ENCODE results near the gene SSBP3.

Gene SSBP3

DNA sequence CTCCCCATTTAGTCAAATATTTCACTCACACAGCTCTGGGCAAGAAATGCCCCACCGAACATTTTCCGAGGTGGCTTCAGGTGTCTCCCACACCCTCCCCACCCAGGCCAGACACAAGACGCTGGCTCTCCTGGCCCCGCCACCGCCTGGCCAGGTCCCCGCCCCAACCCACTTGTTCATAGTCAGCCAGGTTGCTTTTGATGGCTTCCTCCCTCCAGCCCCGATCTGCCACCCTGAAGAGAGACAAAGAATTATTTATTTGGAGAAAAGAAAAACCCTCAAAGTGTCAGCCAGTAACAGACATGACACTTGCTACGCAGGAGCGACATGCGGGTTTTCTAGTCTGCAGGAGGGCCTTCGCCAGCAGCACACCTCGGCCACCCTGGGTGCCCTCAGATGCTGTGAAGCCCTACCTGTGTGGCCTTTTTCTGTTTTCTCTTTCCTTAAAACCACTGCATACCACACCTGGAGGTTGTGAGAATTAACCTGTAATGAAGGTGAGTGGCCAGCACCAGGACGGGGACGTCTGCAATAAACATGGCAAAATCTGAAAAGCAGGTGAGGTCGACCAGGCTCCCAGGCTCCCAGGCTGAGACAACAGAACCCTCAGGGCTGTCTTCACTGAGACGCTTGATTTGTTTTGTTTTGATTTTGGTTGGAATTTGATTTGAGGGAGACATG, 27.2 kb downstream of the SSBP3 start:
- Histone ChIP-seq H3K27ac (ENCODE audit: low read depth, low read length) (no peak overlapping the region), H3F3A (ENCODE audit: insufficient read depth) (no peaks in the 10 kb centered on the region), H3K9ac (ENCODE audit: low read length) (no peak overlapping the region), H3K9me3 (ENCODE audit: insufficient read depth, low read length) (no peaks in the 10 kb centered on the region), H3K27me3 (ENCODE audit: low read length) (no peaks in the 10 kb centered on the region), H3K36me3 (ENCODE audit: low read length) (no peaks in the 10 kb centered on the region), H3K4me3 (ENCODE audit: insufficient read depth, low read length, poor library complexity, severe bottlenecking) (no peak overlapping the region), H3K79me2 (ENCODE audit: insufficient read depth, low read length) (no peaks in the 10 kb centered on the region), H3K9me2 (replicated peaks; ENCODE audit: insufficient read depth, low read length) (no peaks in the 10 kb centered on the region), H4K20me1 (ENCODE audit: low read depth, low read length) (no peaks in the 10 kb centered on the region), H2AFZ (ENCODE audit: low read depth, low read length, severe bottlenecking) (no peak overlapping the region), H3K4me2 (ENCODE audit: low read depth, low read length, poor library complexity, severe bottlenecking) (no peak overlapping the region)
- TF ChIP-seq EZH2phosphoT487 (conservative IDR thresholded peaks at IDR 0.05; ENCODE audit: low read length), result no peak
- TF ChIP-seq, protein P1, sequence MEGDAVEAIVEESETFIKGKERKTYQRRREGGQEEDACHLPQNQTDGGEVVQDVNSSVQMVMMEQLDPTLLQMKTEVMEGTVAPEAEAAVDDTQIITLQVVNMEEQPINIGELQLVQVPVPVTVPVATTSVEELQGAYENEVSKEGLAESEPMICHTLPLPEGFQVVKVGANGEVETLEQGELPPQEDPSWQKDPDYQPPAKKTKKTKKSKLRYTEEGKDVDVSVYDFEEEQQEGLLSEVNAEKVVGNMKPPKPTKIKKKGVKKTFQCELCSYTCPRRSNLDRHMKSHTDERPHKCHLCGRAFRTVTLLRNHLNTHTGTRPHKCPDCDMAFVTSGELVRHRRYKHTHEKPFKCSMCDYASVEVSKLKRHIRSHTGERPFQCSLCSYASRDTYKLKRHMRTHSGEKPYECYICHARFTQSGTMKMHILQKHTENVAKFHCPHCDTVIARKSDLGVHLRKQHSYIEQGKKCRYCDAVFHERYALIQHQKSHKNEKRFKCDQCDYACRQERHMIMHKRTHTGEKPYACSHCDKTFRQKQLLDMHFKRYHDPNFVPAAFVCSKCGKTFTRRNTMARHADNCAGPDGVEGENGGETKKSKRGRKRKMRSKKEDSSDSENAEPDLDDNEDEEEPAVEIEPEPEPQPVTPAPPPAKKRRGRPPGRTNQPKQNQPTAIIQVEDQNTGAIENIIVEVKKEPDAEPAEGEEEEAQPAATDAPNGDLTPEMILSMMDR (IDR thresholded peaks at IDR 0.05; ENCODE audit: insufficient read depth, low read length, poor library complexity, severe bottlenecking), result no peak

DNA sequence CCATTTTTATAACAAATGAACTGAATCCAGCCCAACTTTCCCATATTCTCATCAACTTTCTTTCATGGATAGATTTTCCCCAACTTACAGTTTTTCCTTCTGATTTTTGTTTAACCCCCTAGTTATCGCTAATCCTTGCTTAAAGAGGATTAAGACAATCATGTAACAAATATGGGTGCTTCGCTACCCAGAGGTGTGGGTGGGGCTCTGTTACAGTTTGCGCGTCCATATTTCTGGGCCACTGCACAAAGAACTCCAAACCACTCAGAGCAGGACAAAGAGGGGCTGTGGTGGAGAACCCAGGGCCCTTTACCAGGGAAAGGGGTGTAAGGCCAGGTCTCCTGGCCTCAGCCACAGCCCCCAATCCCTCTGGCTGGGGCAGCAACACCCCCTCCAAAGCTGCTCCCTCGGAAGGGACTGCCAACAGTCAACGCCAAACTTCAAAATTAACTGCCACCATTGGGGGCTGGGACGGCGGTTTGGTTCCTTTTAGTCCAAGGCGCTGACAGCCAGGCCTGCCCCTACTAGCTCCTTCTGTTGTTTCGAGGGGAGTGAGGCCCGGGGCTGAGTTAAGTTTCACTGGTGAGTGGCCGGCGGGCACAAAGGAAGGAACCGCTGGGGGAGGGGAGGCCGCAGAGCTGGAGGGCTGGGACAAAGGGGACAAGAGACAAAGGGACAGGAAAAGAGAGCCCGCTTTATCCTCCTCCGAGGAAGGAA, 27.9 kb downstream of the SSBP3 start:
- Histone ChIP-seq H3K9me3 (ENCODE audit: insufficient read depth, low read length) (no peaks in the 10 kb centered on the region), H3K4me3 (ENCODE audit: insufficient read depth, low read length, poor library complexity, severe bottlenecking) (no peak overlapping the region), H3K4me2 (ENCODE audit: low read depth, low read length, poor library complexity, severe bottlenecking) (no peak overlapping the region), H3K27me3 (ENCODE audit: low read length) (no peaks in the 10 kb centered on the region), H3F3A (ENCODE audit: insufficient read depth) (no peaks in the 10 kb centered on the region), H3K36me3 (ENCODE audit: low read length) (no peaks in the 10 kb centered on the region), H4K20me1 (ENCODE audit: low read depth, low read length) (no peaks in the 10 kb centered on the region), H3K27ac (ENCODE audit: low read depth, low read length) (no peak overlapping the region), H3K9me2 (replicated peaks; ENCODE audit: insufficient read depth, low read length) (no peaks in the 10 kb centered on the region), H3K9ac (ENCODE audit: low read length) (no peak overlapping the region), H3K79me2 (ENCODE audit: insufficient read depth, low read length) (no peaks in the 10 kb centered on the region), H2AFZ (ENCODE audit: low read depth, low read length, severe bottlenecking) (no peak overlapping the region)
- TF ChIP-seq EZH2phosphoT487 (conservative IDR thresholded peaks at IDR 0.05; ENCODE audit: low read length), result no peak
- TF ChIP-seq, protein P1 (IDR thresholded peaks at IDR 0.05; ENCODE audit: insufficient read depth, low read length, poor library complexity, severe bottlenecking), result no peak

DNA sequence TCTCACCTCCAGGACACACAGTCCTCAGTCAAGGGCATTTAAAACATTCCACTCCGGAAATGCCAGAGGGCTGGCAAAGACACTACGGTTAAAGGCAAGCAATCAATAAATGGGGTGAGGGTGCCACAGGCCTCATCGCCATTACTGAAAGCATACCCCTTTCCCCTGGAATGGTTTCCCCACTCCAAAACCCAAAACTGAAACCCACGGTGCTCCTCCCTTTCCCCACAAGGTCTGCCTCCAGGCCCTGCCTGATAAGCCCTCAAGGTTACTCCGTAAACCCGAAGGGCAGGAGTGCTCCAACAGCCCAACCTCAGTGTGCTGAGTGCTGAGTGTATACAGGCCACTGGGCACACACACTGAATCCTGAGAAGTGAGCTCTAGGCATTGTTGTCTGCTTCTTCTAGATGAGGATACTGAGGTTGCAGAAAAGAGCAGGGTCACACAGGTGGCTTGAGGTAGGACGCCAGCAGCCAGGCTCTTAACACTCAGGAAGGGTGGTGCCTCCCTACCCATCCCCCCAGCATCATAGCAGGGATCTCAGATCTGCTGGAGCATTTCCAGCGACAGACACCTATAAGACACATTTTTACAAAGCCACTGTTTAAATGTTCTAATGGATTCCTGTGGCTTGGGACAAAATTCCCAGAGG, 29.0 kb downstream of the SSBP3 start:
- no peaks in the 10 kb centered on the region for H3F3A ChIP-seq (ENCODE audit: insufficient read depth)
- H3K9ac ChIP-seq (ENCODE audit: low read length), result no peak overlapping the region
- H3K27ac ChIP-seq (ENCODE audit: low read depth, low read length), result no peak overlapping the region
- TF ChIP-seq, protein P1 (IDR thresholded peaks at IDR 0.05; ENCODE audit: insufficient read depth, low read length, poor library complexity, severe bottlenecking), result no peak
- no peak for TF ChIP-seq EZH2phosphoT487 (conservative IDR thresholded peaks at IDR 0.05; ENCODE audit: low read length)
- no peaks in the 10 kb centered on the region for H3K79me2 ChIP-seq (ENCODE audit: insufficient read depth, low read length)
- H4K20me1 ChIP-seq (ENCODE audit: low read depth, low read length), result no peaks in the 10 kb centered on the region
- no peaks in the 10 kb centered on the region for H3K27me3 ChIP-seq (ENCODE audit: low read length)
- H3K9me3 ChIP-seq (ENCODE audit: insufficient read depth, low read length), result no peaks in the 10 kb centered on the region
- H2AFZ ChIP-seq (ENCODE audit: low read depth, low read length, severe bottlenecking), result no peak overlapping the region
- no peaks in the 10 kb centered on the region for H3K36me3 ChIP-seq (ENCODE audit: low read length)
- no peak overlapping the region for H3K4me3 ChIP-seq (ENCODE audit: insufficient read depth, low read length, poor library complexity, severe bottlenecking)
- H3K4me2 ChIP-seq (ENCODE audit: low read depth, low read length, poor library complexity, severe bottlenecking), result no peak overlapping the region
- H3K9me2 ChIP-seq (replicated peaks; ENCODE audit: insufficient read depth, low read length), result no peaks in the 10 kb centered on the region
